ENCODE results near the gene GNB1.

GNB1 gene

DNA sequence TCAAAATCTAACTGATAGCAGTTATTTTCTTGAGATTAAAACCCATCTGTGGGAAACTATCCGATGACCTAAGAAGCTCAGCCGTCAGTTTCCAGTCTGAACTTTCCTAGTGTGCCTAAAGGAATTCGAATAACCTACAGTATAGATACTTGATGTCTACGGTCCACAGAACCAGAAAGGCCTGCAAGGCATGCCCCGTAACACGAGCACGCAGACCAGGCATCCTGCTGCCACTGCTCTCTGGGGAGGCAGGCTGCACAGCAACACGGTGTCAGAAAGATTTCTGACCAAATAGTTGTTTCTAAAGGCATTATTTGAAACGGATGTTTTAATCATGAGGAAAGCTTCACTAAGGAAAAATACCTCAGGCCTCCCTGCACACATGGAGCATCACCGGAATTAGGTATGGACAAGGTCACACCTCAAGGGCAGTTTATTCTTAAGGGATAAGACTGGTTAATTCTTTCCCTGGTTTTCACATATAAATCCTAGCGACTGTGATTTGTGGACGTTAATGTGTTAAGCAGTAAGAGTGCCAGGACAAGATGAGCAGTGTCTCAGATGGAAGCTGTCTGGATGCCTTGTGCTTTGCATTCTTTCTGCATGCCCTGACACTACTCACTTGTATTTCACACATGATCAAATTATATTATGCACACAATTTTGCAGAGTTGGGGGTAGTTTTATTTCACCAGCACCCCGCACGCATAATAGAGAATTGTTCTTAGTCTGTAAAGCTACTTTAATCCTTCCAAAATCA is 63.6 kb downstream of the GNB1 start:
- no peak for DNase-seq (ENCODE audit: low read depth in 2 of 2)

GRCh38 chr1:1826356-1827088 is 64.4 kb downstream of the GNB1 start:
- DNase-seq (ENCODE audit: low read depth in 2 of 2) = no peak

GRCh38 chr1:1825217-1825616 is 65.7 kb downstream of the GNB1 start:
- DNase-seq (ENCODE audit: low read depth in 2 of 2) = no peak

DNA sequence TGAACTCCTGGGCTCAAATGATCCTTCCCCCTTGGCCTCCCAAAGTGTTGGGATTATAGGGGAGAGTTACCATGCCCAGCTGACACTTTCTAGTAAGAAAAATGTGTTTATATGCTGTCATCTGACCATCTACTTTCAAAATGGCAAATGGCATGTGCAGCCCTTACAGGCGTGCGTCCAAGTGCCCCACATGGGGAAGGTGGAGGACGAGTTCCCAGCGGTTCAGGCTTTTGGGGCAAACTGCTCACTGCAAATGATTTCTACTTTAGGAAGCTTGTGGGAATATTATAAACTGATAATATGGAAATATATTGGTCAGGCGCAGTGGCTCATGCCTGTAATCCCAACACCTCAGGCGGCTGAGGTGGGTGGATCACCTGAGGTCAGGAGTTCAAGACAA is 71.1 kb downstream of the GNB1 start:
- DNase-seq (ENCODE audit: low read depth in 2 of 2) = no peak

- DNase-seq (ENCODE audit: low read depth in 2 of 2) = no peak
Measured at GRCh38 chr1:1817221-1817620, 73.7 kb downstream of the GNB1 start.

DNA sequence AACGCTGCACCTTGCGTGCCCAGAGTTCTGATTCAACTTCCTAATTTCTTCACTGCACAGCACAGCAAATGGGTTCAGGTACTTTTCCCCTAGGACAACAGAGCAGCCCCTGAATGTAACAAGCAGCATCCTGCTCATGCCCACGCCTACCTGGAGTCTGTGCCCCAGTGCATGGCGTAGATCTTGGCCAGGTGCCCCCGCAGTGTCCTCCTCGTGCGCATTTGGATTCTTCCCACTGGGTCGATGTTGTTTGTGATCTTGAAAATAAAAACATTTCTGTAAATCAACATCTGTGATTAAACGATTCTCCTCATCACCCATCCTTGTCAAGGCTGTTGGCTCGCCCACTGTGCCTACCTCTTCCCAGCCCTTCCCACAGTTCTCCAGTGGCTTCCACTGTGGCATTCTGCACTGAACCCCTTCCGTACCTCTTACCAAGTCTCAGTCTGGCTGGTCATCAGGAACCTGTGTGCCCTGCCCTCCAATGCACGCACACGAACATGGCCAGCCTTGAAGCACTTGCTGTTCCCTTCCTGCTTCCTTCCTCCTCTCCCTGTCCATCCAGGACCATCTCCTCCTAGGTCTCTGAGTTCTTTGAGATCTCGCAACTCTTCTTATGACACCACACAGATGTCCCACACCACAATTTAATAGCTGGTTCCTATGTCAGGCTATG is 75.1 kb downstream of the GNB1 start:
- no peak for DNase-seq (ENCODE audit: low read depth in 2 of 2)

DNA sequence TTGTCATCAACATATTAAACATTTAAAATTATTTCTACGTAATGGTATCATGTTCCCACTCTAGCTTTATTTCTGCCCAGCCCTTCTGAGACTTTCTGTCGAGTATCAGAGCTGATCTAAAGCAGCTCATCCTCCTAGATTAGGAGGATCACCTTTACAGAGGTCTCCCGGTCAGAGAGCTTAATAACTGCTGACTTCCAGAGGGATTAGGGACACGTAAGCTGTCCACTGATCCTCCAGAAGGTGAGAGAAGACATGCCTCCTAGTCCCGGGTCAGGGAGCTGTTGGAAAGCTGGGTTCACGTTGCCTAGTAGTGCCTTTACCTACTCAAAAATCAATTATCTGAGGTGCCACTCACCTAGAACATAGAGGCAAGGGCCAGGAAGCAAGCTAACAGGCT is 81.4 kb downstream of the GNB1 start:
- DNase-seq (ENCODE audit: low read depth in 2 of 2) = no peak

- no peak for DNase-seq (ENCODE audit: low read depth in 2 of 2)
Measured at GRCh38 chr1:1808206-1808605, 82.7 kb downstream of the GNB1 start.

DNA sequence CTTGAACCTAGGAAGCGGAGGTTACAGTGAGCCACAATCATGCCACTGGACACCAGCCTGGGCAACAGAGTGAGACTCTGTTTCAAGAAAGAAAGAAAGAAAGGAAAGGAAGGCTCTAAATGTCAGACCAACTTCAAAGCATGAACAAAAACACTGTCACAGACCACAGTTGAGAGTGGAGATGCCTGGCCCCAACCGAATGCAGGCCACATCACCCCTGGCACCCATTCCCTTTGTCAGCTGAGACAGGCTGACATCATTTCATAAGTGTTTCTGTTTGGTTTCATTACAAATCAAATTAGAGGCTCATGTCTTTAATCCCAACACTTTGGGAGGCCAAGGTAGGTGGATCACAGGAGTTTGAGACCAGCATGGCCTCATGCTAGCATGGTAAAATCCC is 84.0 kb downstream of the GNB1 start:
- no peak for DNase-seq (ENCODE audit: low read depth in 2 of 2)

DNA sequence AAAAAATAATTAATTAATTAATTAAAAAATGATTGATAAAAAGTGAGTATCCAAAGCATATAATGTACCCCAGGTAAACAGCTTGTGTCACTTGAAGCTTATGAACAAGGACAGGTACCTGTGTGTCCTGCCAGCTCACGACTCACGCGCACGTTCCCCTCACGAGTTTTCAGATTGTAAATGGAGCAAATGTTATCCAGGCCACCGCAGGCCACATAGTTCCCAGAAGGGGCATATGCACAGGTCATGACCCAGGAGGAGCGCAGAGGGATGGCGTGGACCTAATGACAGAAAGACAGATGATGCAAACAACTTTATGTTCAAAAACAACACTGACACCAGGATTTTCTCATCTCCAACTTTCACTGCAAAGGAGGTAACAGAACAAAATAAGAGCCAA is 86.6 kb downstream of the GNB1 start:
- no peak for DNase-seq (ENCODE audit: low read depth in 2 of 2)

GRCh38 chr1:1802871-1803270 is 88.0 kb downstream of the GNB1 start:
- DNase-seq (ENCODE audit: low read depth in 2 of 2) = no peak

DNA sequence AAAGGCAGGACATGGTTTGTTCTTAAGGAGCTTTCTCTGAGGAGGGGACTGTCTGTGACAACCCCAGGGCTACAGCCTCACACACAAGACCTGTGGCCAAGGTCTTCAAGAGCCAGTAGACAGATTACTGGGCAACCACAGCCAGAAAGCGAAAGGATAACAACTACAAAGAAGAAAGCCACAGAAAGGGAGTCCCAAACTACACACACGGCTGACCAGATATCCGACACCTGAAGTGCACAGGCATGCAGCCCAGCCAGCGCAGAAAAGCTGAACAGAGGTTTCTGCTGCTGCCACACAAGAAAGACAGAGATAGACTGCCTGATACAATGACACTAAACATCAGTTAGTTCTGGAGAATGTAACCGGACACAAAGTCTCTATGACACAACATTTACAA is 91.2 kb downstream of the GNB1 start:
- no peak for DNase-seq (ENCODE audit: low read depth in 2 of 2)

GRCh38 chr1:1797731-1798341 is 93.1 kb downstream of the GNB1 start:
- no peak for DNase-seq (ENCODE audit: low read depth in 2 of 2)

DNA sequence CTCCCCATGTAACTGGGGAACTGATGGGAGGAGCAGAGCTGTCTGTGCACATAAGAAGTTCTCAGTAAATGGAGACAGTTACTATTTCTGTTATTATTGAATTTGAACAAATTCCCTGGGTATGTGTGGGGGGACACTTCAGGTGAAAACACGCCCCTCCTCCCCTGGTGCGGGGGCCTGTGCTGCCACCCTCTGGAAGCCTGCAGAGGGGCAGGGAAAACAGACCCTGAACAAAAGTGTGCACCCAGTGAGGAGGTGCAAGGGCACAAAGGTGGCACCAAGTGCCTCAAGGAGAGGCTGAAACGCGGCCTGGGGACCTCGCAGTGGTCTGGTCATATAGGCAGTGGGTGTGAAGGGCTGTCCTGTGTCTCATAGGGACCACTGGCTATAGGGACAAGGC is 94.4 kb downstream of the GNB1 start:
- DNase-seq (ENCODE audit: low read depth in 2 of 2) = no peak

DNA sequence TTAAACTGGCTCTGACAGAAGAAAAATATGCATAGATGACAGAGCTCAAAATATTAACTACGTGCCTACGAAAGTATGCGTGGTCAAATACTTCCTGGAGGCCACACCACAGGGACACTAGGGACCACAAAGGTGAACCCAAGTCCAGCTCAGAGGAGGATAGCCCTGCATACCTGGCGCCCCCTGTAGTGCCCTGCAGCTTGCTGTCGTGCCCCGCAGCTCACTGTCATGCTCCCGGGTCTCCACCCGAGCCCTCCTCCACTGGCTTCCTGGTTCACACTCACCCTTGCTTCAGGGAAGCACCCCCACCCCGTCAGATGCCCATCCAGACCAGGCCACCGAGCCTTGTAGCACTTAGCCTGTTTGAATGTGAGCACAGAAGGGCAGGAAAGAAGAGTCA is 95.9 kb downstream of the GNB1 start:
- DNase-seq (ENCODE audit: low read depth in 2 of 2) = no peak

DNA sequence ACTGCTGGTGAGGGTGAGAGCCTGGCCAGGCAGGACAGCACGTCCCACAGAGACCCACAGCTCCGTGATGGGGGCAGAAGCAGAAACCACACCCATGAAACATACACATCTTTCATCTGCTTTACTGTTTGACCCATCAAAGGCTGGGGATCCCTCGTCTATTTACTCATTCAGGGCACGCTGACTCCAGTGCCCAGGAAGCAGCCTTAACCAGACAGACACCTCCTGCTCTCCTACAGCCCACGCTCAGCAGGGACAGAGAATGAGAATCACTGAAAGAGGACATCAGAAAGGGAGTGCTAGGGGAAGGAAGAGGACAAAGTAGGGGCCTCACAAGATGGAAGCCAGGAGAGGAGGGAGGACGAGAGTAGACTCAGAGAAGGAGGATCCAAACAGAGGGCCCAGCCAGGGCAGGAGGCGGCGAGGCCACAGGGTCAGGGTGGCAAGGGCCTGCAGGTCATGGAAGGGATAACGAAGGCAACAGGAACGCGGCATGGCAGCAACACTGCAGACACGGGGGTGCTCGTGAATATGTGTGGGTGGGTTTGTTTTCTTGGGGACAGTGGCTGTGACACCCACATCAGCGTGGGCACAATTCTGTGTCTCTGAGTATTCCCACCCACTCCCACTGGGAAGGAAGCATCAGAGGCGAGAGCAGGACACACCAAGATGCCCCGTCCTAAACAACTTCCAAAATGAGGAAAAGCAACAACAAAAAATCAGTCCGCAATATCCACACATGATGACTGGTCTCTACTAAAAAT is 97.2 kb downstream of the GNB1 start:
- DNase-seq (ENCODE audit: low read depth in 2 of 2) = no peak

DNA sequence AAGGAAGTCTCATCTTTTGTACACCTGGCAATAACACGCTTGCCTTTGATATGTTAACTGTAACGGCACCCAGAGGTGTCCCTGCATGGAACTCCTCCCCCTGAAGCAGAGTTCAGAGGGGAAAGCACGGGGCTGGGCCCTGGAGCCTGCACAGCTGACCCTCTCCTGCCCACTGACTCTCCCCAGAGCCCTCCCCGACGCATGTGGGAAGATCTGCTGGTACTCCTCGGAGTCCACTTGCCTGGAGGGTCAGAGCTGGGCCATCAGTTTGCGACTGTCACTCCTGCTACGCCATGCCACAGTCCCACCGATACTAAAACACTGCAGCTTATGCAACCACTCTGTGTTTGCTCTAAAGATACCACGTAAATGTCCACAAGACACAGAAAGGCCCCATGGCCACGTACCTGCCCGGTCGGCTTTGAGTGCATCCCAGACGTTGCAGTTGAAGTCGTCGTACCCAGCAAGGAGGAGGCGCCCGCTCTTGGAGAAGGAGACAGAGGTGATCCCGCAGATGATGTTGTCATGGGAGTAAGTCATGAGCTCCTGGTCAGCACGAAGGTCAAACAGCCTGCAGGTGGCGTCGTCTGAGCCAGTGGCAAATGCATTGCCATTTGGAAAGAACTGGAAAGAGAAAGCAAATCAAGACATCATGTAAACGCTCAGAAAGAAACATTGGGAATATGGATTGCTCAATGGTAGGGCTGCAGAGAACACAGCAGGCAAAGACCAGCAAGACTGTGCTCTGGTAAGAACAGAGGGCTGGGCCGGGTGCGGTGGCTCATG is 102.0 kb downstream of the GNB1 start:
- DNase-seq (ENCODE audit: low read depth in 2 of 2) = no peak

GRCh38 chr1:1788136-1788535 is 102.8 kb downstream of the GNB1 start:
- no peak for DNase-seq (ENCODE audit: low read depth in 2 of 2)

- DNase-seq (ENCODE audit: low read depth in 2 of 2) = no peak
Measured at GRCh38 chr1:1786836-1787605, 103.9 kb downstream of the GNB1 start.

GRCh38 chr1:1785666-1786065 is 105.2 kb downstream of the GNB1 start:
- no peak for DNase-seq (ENCODE audit: low read depth in 2 of 2)
